ENCODE data around the gene ZNF800. TPM values are rescaled to one million over a fixed set of nuclear protein-coding genes. Genes with fewer than 3 reads are reported as not detected.
"Not testable (repeated sequence)": the region's sequence is repeated elsewhere in the genome, so short reads cannot be mapped to it uniquely, and the experiment has no call there.

Gene ZNF800
- polyA plus RNA-seq, 1 donor, result 22.1 TPM

DNA sequence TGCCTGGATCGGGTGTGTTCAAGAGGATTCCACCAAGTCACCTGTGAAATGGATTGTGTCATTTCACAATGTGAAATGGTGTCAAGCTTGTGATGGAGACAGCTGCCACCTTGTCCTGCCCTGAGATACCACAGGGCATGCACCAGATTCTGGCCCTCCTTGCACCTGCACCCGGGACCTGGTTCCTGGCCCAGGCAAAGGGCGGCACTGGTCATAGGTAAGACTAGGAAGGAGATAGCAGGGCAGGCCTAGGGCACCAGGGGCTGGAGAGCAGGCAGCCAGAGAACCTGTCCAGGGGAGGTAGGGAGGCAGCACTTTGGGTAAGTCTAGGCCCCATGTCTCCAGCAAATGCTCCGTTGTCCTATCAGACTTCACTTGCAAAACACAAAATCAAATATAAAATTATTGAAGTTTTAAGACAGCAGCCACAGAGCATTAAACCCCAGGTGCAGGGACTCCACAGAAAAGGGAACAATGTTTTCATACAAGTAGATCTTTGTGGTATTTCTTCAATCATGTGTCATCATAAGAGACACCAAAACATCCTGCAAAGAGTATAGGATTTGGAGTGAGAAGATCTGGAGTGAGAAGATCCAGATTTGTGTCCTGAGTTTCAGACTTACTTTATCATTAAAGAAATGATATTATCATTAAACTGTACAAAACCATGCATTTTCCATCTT is 22.7 kb upstream of the ZNF800 start:
- DNase-seq, result no peak
- WGBS (ENCODE audit: insufficient coverage, low lambda C conversion rate), result no CpG with 5 or more reads among the region's 4 CpGs

GRCh38 chr7:127413962-127414361 is 21.5 kb upstream of the ZNF800 start:
- H3K27me3 ChIP-seq (ENCODE audit: control insufficient read depth, insufficient read depth, low read length), result peaks cover 4% of the 10 kb centered on the region
- DNase-seq, result no peak
- WGBS (ENCODE audit: insufficient coverage, low lambda C conversion rate), result no CpG with 5 or more reads among the region's 2 CpGs
- H3K9me3 ChIP-seq (ENCODE audit: control insufficient read depth, low read depth, low read length), result peaks cover 4% of the 10 kb centered on the region
- H3K4me3 ChIP-seq (ENCODE audit: low read length), result no peak overlapping the region
- no peaks in the 10 kb centered on the region for H3K36me3 ChIP-seq (ENCODE audit: control insufficient read depth, insufficient read depth, low read length)
- H3K27ac ChIP-seq (ENCODE audit: low read length), result no peak overlapping the region
- no peaks in the 10 kb centered on the region for H3K4me1 ChIP-seq (ENCODE audit: control insufficient read depth, insufficient read depth, low read length)

More for the DNA sequence above, 22.7 kb upstream of the ZNF800 start:
- no peak overlapping the region for H3K4me3 ChIP-seq (ENCODE audit: low read length)
- H3K27ac ChIP-seq (ENCODE audit: low read length), result no peak overlapping the region
- H3K27me3 ChIP-seq (ENCODE audit: control insufficient read depth, insufficient read depth, low read length), result peaks cover 4% of the 10 kb centered on the region
- peaks cover 4% of the 10 kb centered on the region for H3K9me3 ChIP-seq (ENCODE audit: control insufficient read depth, low read depth, low read length)
- no peaks in the 10 kb centered on the region for H3K36me3 ChIP-seq (ENCODE audit: control insufficient read depth, insufficient read depth, low read length)
- no peaks in the 10 kb centered on the region for H3K4me1 ChIP-seq (ENCODE audit: control insufficient read depth, insufficient read depth, low read length)

DNA sequence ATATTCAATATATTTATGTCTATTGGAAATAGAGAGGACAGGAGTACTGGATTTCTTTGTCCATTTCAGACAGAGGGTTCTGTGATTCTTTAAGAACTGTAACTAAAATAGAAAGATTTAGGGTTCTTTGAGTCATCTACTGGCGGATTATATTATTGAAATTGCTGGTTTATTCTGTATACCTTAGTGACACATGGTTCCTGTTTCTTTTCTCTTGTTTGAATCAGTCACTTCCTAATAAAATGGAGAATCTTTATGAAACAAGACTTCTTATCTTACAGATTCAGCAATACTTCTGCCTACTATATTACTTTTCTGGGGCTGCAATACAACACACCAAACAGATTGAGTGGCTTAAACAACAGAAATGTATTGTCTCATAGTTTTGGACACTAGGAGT is 20.8 kb upstream of the ZNF800 start:
- no peaks in the 10 kb centered on the region for H3K4me1 ChIP-seq (ENCODE audit: control insufficient read depth, insufficient read depth, low read length)
- no peak for DNase-seq
- no peaks in the 10 kb centered on the region for H3K36me3 ChIP-seq (ENCODE audit: control insufficient read depth, insufficient read depth, low read length)
- H3K4me3 ChIP-seq (ENCODE audit: low read length), result no peak overlapping the region
- no peak overlapping the region for H3K27ac ChIP-seq (ENCODE audit: low read length)
- 100% methylated on average over 1 of the region's 1 CpG for WGBS (ENCODE audit: insufficient coverage, low lambda C conversion rate)
- H3K9me3 ChIP-seq (ENCODE audit: control insufficient read depth, low read depth, low read length), result peaks cover 1% of the 10 kb centered on the region
- H3K27me3 ChIP-seq (ENCODE audit: control insufficient read depth, insufficient read depth, low read length), result peaks cover 4% of the 10 kb centered on the region

DNA sequence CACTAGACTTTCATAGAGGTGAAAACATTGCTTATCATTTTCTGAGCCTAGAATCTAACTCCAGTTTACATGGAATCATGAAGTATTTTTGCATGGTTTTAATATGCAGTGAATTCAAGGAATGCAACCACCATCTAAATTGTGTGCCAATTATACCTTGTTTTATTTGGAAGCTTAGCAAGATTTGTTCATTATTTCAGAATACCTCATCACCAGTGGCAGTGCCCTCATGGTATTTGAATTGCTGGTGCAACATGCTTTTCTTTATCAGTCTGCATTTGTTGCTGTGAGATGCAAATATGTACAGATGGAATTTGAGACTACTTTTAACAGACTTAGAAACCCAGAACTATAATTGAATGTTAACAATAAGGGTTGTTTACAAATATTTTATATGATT is 18.7 kb upstream of the ZNF800 start:
- no peaks in the 10 kb centered on the region for H3K9me3 ChIP-seq (ENCODE audit: control insufficient read depth, low read depth, low read length)
- H3K36me3 ChIP-seq (ENCODE audit: control insufficient read depth, insufficient read depth, low read length), result no peaks in the 10 kb centered on the region
- H3K27ac ChIP-seq (ENCODE audit: low read length), result no peak overlapping the region
- H3K27me3 ChIP-seq (ENCODE audit: control insufficient read depth, insufficient read depth, low read length), result peaks cover 5% of the 10 kb centered on the region
- DNase-seq, result no peak
- no peak overlapping the region for H3K4me3 ChIP-seq (ENCODE audit: low read length)
- no peaks in the 10 kb centered on the region for H3K4me1 ChIP-seq (ENCODE audit: control insufficient read depth, insufficient read depth, low read length)

GRCh38 chr7:127409629-127410028 is 17.1 kb upstream of the ZNF800 start:
- Histone ChIP-seq H3K9me3 (ENCODE audit: control insufficient read depth, low read depth, low read length) (no peaks in the 10 kb centered on the region), H3K27me3 (ENCODE audit: control insufficient read depth, insufficient read depth, low read length) (peaks cover 6% of the 10 kb centered on the region), H3K27ac (ENCODE audit: low read length) (no peak overlapping the region), H3K4me1 (ENCODE audit: control insufficient read depth, insufficient read depth, low read length) (no peaks in the 10 kb centered on the region), H3K4me3 (ENCODE audit: low read length) (no peak overlapping the region), H3K36me3 (ENCODE audit: control insufficient read depth, insufficient read depth, low read length) (no peaks in the 10 kb centered on the region)
- no peak for DNase-seq
- WGBS (ENCODE audit: insufficient coverage, low lambda C conversion rate), result no CpG with 5 or more reads among the region's 4 CpGs

- H3K9me3 ChIP-seq (ENCODE audit: control insufficient read depth, low read depth, low read length), result no peaks in the 10 kb centered on the region
- no CpG with 5 or more reads among the region's 3 CpGs for WGBS (ENCODE audit: insufficient coverage, low lambda C conversion rate)
- H3K27me3 ChIP-seq (ENCODE audit: control insufficient read depth, insufficient read depth, low read length), result peaks cover 7% of the 10 kb centered on the region
- no peaks in the 10 kb centered on the region for H3K4me1 ChIP-seq (ENCODE audit: control insufficient read depth, insufficient read depth, low read length)
- DNase-seq, result peak in 1 of 2 donors; percentile 15
- H3K27ac ChIP-seq (ENCODE audit: low read length), result no peak overlapping the region
- H3K4me3 ChIP-seq (ENCODE audit: low read length), result no peak overlapping the region
- H3K36me3 ChIP-seq (ENCODE audit: control insufficient read depth, insufficient read depth, low read length), result no peaks in the 10 kb centered on the region
Observed at GRCh38 chr7:127404286-127405072, 12.0 kb upstream of the ZNF800 start.

DNA sequence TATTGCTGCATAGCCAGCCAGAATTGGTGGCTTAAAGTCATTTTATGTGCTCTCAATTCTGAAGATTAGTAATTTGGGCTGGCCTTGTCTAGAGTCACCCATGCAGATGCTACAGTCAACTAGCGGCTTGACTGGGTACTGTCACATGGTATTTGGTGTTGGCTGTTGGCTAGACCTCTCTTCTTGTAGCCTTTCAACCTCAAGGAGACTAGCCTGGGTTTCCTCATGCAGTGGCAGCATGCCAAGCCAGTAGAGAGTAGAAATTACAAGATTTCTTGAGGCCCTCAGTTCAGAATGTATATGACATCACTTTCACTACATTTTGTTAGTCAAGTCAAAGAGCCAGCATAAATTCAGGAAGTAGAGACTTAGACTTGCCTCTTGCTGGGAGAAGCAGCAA is 3.7 kb upstream of the ZNF800 start:
- H3K36me3 ChIP-seq (ENCODE audit: control insufficient read depth, insufficient read depth, low read length), result no peaks in the 10 kb centered on the region
- H3K27ac ChIP-seq (ENCODE audit: low read length), result no peak overlapping the region
- WGBS (ENCODE audit: insufficient coverage, low lambda C conversion rate), result no CpG with 5 or more reads among the region's 1 CpG
- H3K9me3 ChIP-seq (ENCODE audit: control insufficient read depth, low read depth, low read length), result peaks cover 3% of the 10 kb centered on the region
- no peak overlapping the region for H3K4me3 ChIP-seq (ENCODE audit: low read length)
- no peak for DNase-seq
- peaks cover 6% of the 10 kb centered on the region for H3K4me1 ChIP-seq (ENCODE audit: control insufficient read depth, insufficient read depth, low read length)
- peaks cover 24% of the 10 kb centered on the region for H3K27me3 ChIP-seq (ENCODE audit: control insufficient read depth, insufficient read depth, low read length)

DNA sequence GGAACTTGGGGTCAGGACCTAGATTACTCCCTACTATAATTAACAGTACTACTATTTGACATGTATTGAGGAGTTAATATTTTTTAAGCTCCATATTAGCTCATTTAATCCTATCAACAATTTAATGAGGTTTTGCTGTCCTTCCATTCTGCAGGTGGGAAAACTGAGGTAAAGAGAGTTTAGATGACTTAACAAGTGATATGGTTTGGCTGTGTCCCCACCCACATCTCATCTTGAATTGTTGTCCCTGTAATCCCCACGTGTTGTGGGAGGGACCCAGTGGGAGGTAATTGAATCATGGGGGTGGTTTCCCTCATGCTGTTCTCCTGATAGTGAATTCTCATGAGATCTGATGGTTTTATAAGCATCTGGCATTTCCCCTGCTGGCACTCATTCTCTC is 2.6 kb upstream of the ZNF800 start:
- H3K9me3 ChIP-seq (ENCODE audit: control insufficient read depth, low read depth, low read length), result not testable (repeated sequence)

DNA sequence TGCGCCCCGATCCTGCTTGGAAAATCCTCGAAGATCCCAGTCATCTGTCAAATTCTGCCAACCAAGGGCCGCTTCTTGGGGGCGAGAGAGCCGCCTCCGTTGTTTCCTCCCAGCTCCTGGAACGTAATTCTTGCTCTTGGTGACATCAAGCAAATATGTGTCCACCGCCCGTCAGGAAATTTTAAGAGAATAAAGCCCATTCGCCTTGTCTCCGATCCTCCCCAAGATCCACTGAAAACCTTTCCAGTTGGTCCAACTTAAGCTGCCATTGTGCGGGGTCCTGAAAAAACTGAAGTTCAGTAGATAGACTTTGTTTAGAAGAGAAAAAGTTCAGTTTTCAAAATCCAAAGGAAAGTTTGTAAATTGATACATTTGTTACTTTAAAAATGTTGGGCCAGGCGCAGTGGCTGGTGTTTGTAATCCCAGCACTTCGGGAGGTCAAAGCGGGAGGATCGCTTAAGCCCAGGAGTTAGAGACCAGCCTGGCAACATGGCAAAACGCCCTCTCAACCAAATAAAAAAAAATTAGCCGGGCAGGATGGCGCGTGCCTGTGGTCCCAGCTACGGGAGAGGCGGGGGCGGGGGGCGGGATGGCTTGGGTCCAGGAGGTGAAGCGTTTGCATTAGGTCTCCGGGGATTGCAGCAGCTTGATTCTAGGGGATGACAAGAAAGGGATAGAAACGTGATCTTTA is 1.0 kb upstream of the ZNF800 start:
- H3K36me3 ChIP-seq (ENCODE audit: control insufficient read depth, insufficient read depth, low read length), result peaks cover 3% of the 10 kb centered on the region
- H3K9me3 ChIP-seq (ENCODE audit: control insufficient read depth, low read depth, low read length), result peaks cover 3% of the 10 kb centered on the region
- no peak for DNase-seq
- H3K27me3 ChIP-seq (ENCODE audit: control insufficient read depth, insufficient read depth, low read length), result peaks cover 17% of the 10 kb centered on the region
- WGBS (ENCODE audit: insufficient coverage, low lambda C conversion rate), result 20% methylated on average over 1 of the region's 28 CpGs
- H3K27ac ChIP-seq (ENCODE audit: low read length), result peak overlapping the region; percentile 96
- H3K4me3 ChIP-seq (ENCODE audit: low read length), result peak overlapping the region; percentile 88
- H3K4me1 ChIP-seq (ENCODE audit: control insufficient read depth, insufficient read depth, low read length), result peaks cover 6% of the 10 kb centered on the region

More for the DNA sequence above, 2.6 kb upstream of the ZNF800 start:
- H3K27me3 ChIP-seq (ENCODE audit: control insufficient read depth, insufficient read depth, low read length), result peaks cover 24% of the 10 kb centered on the region
- no CpG with 5 or more reads among the region's 1 CpG for WGBS (ENCODE audit: insufficient coverage, low lambda C conversion rate)
- not testable (repeated sequence) for H3K4me1 ChIP-seq (ENCODE audit: control insufficient read depth, insufficient read depth, low read length); H3K4me3 ChIP-seq (ENCODE audit: low read length); H3K27ac ChIP-seq (ENCODE audit: low read length); DNase-seq; H3K36me3 ChIP-seq (ENCODE audit: control insufficient read depth, insufficient read depth, low read length)

DNA sequence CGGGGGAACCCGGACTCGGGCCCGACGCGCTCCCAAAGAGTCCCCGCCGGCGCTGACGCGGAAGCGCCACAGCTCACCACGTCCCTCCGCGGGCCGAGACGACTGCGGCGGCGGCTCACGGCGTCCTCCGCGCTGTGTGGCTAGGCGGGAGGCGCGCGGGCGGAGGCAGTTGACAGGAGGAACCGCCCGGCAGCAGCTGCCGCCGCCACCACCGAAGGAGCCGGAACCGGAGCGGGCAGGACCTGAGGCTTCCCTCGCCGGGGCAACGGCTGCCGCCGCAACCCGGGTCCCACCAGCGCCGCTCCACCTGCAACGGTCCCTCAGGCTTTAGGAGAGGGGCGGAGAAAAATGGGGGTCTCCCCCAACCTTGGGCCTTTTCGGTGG is 334 bp downstream of the ZNF800 start:
- peak overlapping the region; percentile 88 for H3K4me3 ChIP-seq (ENCODE audit: low read length)
- peak; percentile 44 to 83 for DNase-seq
- peak overlapping the region; percentile 96 for H3K27ac ChIP-seq (ENCODE audit: low read length)
- peaks cover 17% of the 10 kb centered on the region for H3K27me3 ChIP-seq (ENCODE audit: control insufficient read depth, insufficient read depth, low read length)
- peaks cover 3% of the 10 kb centered on the region for H3K9me3 ChIP-seq (ENCODE audit: control insufficient read depth, low read depth, low read length)
- WGBS (ENCODE audit: insufficient coverage, low lambda C conversion rate), result no CpG with 5 or more reads among the region's 48 CpGs
- peaks cover 5% of the 10 kb centered on the region for H3K36me3 ChIP-seq (ENCODE audit: control insufficient read depth, insufficient read depth, low read length)
- H3K4me1 ChIP-seq (ENCODE audit: control insufficient read depth, insufficient read depth, low read length), result peaks cover 6% of the 10 kb centered on the region
